SH-SY5Y (cell line): Measurements from ENCODE around the gene TNFRSF19.

Experiments used
- GATA2 ChIP-seq: IDR thresholded peaks from 2 replicates; pipeline ENCODE4 v1.6.1; 2011; ENCODE audit warnings: mild to moderate bottlenecking, low read depth, low read length
- GATA3 ChIP-seq: IDR thresholded peaks from 2 replicates; pipeline ENCODE4 v1.6.1; 2011; ENCODE audit warnings: low read depth, mild to moderate bottlenecking, low read length, moderate library complexity

- TF ChIP-seq GATA2 (no peak), GATA3 (no peak)
These were observed 120.5 kb downstream of the TNFRSF19 start for GRCh38 chr13:23690668-23691067.
